ENCODE data around the gene DLGAP4. TPM values are rescaled to one million over a fixed set of nuclear protein-coding genes. Genes with fewer than 3 reads are reported as not detected.

The DLGAP4 gene
- total and polyA plus RNA-seq, 2 of the 8 experiments (the other 6 are each of a cell fraction or from before 2014, with no cell fraction given): 41.2 to 57.2 TPM

DNA sequence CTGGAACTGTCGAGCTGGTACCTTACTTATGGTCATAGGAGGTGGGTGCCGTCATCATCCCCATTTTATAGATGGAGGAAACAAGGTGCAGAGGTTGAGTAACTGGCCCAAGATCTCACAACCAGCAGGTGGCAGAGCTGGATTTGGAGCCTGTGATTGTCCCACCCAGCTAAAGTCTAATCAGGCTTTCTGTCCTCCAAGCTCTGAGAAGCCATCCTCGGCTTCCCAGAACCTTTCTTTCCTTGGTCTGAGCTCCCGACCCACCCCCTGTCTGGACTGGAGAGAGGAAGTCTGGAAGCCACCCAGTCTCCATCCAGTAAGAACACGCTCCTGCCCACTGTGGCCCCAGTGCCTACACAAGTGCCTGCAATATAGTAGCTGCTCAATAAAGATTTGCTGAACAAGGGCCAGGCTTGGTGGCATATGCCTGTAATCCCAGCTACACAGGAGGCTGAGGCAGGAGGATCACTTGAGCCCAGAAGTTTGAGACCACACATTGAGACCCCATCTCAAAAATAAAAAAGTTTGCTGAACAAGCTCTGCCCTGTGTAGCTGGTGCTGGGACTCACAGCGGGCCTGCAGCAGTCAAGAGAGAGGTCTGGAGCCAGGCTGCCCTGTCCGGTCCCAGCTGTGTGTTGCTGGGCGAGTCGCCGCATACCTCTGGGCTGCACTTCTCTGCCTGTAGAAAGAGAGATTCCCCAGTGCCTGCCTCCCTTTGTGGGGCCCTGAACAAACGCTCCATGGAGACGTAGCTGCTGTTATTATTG is 32.5 kb upstream of the DLGAP4 start (continued):
- TF ChIP-seq, protein P1, sequence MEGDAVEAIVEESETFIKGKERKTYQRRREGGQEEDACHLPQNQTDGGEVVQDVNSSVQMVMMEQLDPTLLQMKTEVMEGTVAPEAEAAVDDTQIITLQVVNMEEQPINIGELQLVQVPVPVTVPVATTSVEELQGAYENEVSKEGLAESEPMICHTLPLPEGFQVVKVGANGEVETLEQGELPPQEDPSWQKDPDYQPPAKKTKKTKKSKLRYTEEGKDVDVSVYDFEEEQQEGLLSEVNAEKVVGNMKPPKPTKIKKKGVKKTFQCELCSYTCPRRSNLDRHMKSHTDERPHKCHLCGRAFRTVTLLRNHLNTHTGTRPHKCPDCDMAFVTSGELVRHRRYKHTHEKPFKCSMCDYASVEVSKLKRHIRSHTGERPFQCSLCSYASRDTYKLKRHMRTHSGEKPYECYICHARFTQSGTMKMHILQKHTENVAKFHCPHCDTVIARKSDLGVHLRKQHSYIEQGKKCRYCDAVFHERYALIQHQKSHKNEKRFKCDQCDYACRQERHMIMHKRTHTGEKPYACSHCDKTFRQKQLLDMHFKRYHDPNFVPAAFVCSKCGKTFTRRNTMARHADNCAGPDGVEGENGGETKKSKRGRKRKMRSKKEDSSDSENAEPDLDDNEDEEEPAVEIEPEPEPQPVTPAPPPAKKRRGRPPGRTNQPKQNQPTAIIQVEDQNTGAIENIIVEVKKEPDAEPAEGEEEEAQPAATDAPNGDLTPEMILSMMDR (IDR thresholded peaks at IDR 0.05; ENCODE audit: control extremely low read depth in 1 of 3, insufficient read depth in 1 of 3, low read depth in 1 of 3, low read length in 3 of 3): peak; percentile 33 to 43 (median 36); a peak in 3 of 4 replicates
- TF ChIP-seq, protein P2, sequence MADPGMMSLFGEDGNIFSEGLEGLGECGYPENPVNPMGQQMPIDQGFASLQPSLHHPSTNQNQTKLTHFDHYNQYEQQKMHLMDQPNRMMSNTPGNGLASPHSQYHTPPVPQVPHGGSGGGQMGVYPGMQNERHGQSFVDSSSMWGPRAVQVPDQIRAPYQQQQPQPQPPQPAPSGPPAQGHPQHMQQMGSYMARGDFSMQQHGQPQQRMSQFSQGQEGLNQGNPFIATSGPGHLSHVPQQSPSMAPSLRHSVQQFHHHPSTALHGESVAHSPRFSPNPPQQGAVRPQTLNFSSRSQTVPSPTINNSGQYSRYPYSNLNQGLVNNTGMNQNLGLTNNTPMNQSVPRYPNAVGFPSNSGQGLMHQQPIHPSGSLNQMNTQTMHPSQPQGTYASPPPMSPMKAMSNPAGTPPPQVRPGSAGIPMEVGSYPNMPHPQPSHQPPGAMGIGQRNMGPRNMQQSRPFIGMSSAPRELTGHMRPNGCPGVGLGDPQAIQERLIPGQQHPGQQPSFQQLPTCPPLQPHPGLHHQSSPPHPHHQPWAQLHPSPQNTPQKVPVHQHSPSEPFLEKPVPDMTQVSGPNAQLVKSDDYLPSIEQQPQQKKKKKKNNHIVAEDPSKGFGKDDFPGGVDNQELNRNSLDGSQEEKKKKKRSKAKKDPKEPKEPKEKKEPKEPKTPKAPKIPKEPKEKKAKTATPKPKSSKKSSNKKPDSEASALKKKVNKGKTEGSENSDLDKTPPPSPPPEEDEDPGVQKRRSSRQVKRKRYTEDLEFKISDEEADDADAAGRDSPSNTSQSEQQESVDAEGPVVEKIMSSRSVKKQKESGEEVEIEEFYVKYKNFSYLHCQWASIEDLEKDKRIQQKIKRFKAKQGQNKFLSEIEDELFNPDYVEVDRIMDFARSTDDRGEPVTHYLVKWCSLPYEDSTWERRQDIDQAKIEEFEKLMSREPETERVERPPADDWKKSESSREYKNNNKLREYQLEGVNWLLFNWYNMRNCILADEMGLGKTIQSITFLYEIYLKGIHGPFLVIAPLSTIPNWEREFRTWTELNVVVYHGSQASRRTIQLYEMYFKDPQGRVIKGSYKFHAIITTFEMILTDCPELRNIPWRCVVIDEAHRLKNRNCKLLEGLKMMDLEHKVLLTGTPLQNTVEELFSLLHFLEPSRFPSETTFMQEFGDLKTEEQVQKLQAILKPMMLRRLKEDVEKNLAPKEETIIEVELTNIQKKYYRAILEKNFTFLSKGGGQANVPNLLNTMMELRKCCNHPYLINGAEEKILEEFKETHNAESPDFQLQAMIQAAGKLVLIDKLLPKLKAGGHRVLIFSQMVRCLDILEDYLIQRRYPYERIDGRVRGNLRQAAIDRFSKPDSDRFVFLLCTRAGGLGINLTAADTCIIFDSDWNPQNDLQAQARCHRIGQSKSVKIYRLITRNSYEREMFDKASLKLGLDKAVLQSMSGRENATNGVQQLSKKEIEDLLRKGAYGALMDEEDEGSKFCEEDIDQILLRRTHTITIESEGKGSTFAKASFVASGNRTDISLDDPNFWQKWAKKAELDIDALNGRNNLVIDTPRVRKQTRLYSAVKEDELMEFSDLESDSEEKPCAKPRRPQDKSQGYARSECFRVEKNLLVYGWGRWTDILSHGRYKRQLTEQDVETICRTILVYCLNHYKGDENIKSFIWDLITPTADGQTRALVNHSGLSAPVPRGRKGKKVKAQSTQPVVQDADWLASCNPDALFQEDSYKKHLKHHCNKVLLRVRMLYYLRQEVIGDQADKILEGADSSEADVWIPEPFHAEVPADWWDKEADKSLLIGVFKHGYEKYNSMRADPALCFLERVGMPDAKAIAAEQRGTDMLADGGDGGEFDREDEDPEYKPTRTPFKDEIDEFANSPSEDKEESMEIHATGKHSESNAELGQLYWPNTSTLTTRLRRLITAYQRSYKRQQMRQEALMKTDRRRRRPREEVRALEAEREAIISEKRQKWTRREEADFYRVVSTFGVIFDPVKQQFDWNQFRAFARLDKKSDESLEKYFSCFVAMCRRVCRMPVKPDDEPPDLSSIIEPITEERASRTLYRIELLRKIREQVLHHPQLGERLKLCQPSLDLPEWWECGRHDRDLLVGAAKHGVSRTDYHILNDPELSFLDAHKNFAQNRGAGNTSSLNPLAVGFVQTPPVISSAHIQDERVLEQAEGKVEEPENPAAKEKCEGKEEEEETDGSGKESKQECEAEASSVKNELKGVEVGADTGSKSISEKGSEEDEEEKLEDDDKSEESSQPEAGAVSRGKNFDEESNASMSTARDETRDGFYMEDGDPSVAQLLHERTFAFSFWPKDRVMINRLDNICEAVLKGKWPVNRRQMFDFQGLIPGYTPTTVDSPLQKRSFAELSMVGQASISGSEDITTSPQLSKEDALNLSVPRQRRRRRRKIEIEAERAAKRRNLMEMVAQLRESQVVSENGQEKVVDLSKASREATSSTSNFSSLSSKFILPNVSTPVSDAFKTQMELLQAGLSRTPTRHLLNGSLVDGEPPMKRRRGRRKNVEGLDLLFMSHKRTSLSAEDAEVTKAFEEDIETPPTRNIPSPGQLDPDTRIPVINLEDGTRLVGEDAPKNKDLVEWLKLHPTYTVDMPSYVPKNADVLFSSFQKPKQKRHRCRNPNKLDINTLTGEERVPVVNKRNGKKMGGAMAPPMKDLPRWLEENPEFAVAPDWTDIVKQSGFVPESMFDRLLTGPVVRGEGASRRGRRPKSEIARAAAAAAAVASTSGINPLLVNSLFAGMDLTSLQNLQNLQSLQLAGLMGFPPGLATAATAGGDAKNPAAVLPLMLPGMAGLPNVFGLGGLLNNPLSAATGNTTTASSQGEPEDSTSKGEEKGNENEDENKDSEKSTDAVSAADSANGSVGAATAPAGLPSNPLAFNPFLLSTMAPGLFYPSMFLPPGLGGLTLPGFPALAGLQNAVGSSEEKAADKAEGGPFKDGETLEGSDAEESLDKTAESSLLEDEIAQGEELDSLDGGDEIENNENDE (IDR thresholded peaks at IDR 0.05; ENCODE audit: insufficient replicate concordance, low read length): no peak
- TF ChIP-seq, protein P3, sequence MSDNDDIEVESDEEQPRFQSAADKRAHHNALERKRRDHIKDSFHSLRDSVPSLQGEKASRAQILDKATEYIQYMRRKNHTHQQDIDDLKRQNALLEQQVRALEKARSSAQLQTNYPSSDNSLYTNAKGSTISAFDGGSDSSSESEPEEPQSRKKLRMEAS (IDR thresholded peaks at IDR 0.05): no peak
- 0 out of 2 replicates have a peak, but pooled peaks have one; percentile 27 for TF ChIP-seq CEBPB (IDR thresholded peaks at IDR 0.05; ENCODE audit: low read depth, low read length)
- no peak for TF ChIP-seq ASH2L (IDR thresholded peaks at IDR 0.05; ENCODE audit: low read length)

Data from H1 (cell line).